SK-N-SH (cell line): ENCODE data around the gene SMG7. TPM values are rescaled to one million over a fixed set of nuclear protein-coding genes. Genes with fewer than 3 reads are reported as not detected.

Experiments
- CTCF ChIA-PET: fragments of 300-600, 350-600 bp; formaldehyde crosslinking; extraction: SDS; loops from one replicate; lab custom pipeline; 2021; lab: Yijun Ruan, JAX
- POLR2A ChIA-PET: fragments of 350-600 bp; sonication (Branson Sonifier 250); formaldehyde crosslinking; extraction: SDS; loops from one replicate; lab custom pipeline; 2020; ENCODE audit warnings: antibody characterized with exemption, inconsistent platforms; lab: Yijun Ruan, JAX
- DNase-seq: peaks from one replicate; pipeline ENCODE4 v3.0.0; 2012
- H2AFZ ChIP-seq: fragments of 200-600 bp; sonication (generic); 2 replicates; pipeline ENCODE4 v1.8.1; 2016; ENCODE audit warnings: antibody characterized with exemption, mild to moderate bottlenecking, low read depth
- H3F3A ChIP-seq: fragments of 200-600 bp; sonication (generic); replicated peaks from 2 replicates; pipeline ENCODE3; 2016; ENCODE audit warnings: antibody characterized with exemption, mild to moderate bottlenecking; ENCODE audit not compliant: insufficient read depth
- H3K27ac ChIP-seq, 2 experiments: fragments of 200-500 bp in 1 of 2; fragments of 200-600 bp in 1 of 2; sonication (Bioruptor generic) in 1 of 2; sonication (generic), shearing (Covaris generic) in 1 of 2; 2 replicates each; pipeline versions ENCODE4 v1.5.1 to v1.6.1; 2014 to 2016; ENCODE audit warnings: low read depth in 2 of 2, inconsistent platforms in 1 of 2, low read length in 1 of 2, mild to moderate bottlenecking in 1 of 2, mixed read lengths in 1 of 2
- H3K27me3 ChIP-seq: fragments of 200-600 bp; sonication (generic), shearing (Covaris generic); 2 replicates; pipeline ENCODE4 v1.6.1; 2016; ENCODE audit warnings: mixed run types; ENCODE audit not compliant: insufficient read depth
- H3K36me3 ChIP-seq, 2 experiments: fragments of 200-500 bp in 1 of 2; fragments of 200-600 bp in 1 of 2; sonication (Bioruptor generic) in 1 of 2; sonication (generic) in 1 of 2; replicated peaks in 1 of 2; 2 replicates each; pipeline versions ENCODE3 to v1.5.1; 2014 to 2016; ENCODE audit warnings: low read length in 1 of 2, mild to moderate bottlenecking in 1 of 2; ENCODE audit not compliant: insufficient read depth in 2 of 2, control insufficient read depth in 1 of 2
- H3K4me1 ChIP-seq, 2 experiments: fragments of 200-500 bp in 1 of 2; fragments of 200-600 bp in 1 of 2; sonication (Bioruptor generic) in 1 of 2; sonication (generic), shearing (Covaris generic) in 1 of 2; 2 replicates each; pipeline versions ENCODE4 v1.5.1 to v1.6.1; 2014 to 2016; ENCODE audit warnings: low read depth in 1 of 2, low read length in 1 of 2, mixed run types in 1 of 2; ENCODE audit not compliant: insufficient read depth in 2 of 2, control insufficient read depth in 1 of 2
- H3K4me2 ChIP-seq: fragments of 200-600 bp; sonication (generic), shearing (Covaris generic); 2 replicates; pipeline ENCODE4 v1.6.1; 2017; ENCODE audit warnings: mixed run types
- H3K4me3 ChIP-seq, 2 experiments: fragments of 200-500 bp in 1 of 2; fragments of 200-600 bp in 1 of 2; sonication (Bioruptor generic) in 1 of 2; sonication (generic), shearing (Covaris generic) in 1 of 2; 2 replicates each; pipeline versions ENCODE4 v1.5.1 to v1.8.1; 2014 to 2016; ENCODE audit warnings: low read depth in 2 of 2, inconsistent platforms in 1 of 2, low read length in 1 of 2, mild to moderate bottlenecking in 1 of 2, mixed read lengths in 1 of 2, moderate library complexity in 1 of 2
- H3K79me2 ChIP-seq: fragments of 200-600 bp; sonication (generic); 2 replicates; pipeline ENCODE4 v1.8.1; 2017; ENCODE audit warnings: mild to moderate bottlenecking; ENCODE audit not compliant: insufficient read depth
- H3K9ac ChIP-seq: fragments of 200-600 bp; sonication (generic); 2 replicates; pipeline ENCODE4 v1.6.1; 2017; ENCODE audit warnings: mixed run types
- H3K9me2 ChIP-seq: fragments of 200-600 bp; sonication (generic); 2 replicates; pipeline ENCODE4 v1.6.1; 2017; ENCODE audit warnings: mixed run types
- H3K9me3 ChIP-seq: fragments of 200-600 bp; sonication (generic); 2 replicates; pipeline ENCODE4 v1.6.1; 2017; ENCODE audit warnings: mixed run types, mild to moderate bottlenecking, moderate library complexity
- H4K20me1 ChIP-seq: fragments of 200-600 bp; sonication (generic); 2 replicates; pipeline ENCODE4 v1.6.1; 2017; ENCODE audit warnings: mild to moderate bottlenecking, mixed run types; ENCODE audit not compliant: insufficient read depth
- CHD2 ChIP-seq: fragments of 150-350 bp; IDR thresholded peaks from 2 replicates; pipeline ENCODE4 v1.6.1; 2018; ENCODE audit warnings: low read length; ENCODE audit not compliant: partially characterized antibody
- CTCF ChIP-seq: fragments of 200-600 bp; sonication (generic); IDR thresholded peaks from 2 replicates; pipeline ENCODE4 v1.6.1; 2017; ENCODE audit warnings: antibody characterized with exemption, mild to moderate bottlenecking, moderate library complexity
- ELF1 ChIP-seq: IDR thresholded peaks from 2 replicates; pipeline ENCODE4 v1.4.0; 2012
- EZH2phosphoT487 ChIP-seq: fragments of 200-600 bp; sonication (generic); IDR thresholded peaks from 2 replicates; pipeline ENCODE4 v1.6.1; 2017; ENCODE audit warnings: low read depth, mixed run types, mild to moderate bottlenecking, antibody characterized with exemption, moderate library complexity, borderline replicate concordance
- FOXJ3 ChIP-seq: sonication (generic); formaldehyde crosslinking; IDR thresholded peaks from 2 replicates; pipeline ENCODE4 v1.5.1; 2020; ENCODE audit warnings: mild to moderate bottlenecking, missing genetic modification reagents
- FOXM1 ChIP-seq: IDR thresholded peaks from 2 replicates; pipeline ENCODE4 v1.4.0; 2012; ENCODE audit warnings: low read depth, mild to moderate bottlenecking
- JUND ChIP-seq: IDR thresholded peaks from 2 replicates; pipeline ENCODE4 v1.4.0; 2012
- MAX ChIP-seq: IDR thresholded peaks from 2 replicates; pipeline ENCODE4 v1.4.0; 2012; ENCODE audit warnings: low read depth
- MEF2A ChIP-seq: IDR thresholded peaks from 2 replicates; pipeline ENCODE4 v1.4.0; 2012; ENCODE audit warnings: low read depth, borderline replicate concordance
- NFIC ChIP-seq: IDR thresholded peaks from 2 replicates; pipeline ENCODE4 v1.4.0; 2012; ENCODE audit warnings: borderline replicate concordance
- PBX3 ChIP-seq: IDR thresholded peaks from 2 replicates; pipeline ENCODE4; 2012
- RCOR1 ChIP-seq: fragments of 150-350 bp; IDR thresholded peaks from 2 replicates; pipeline ENCODE4 v1.6.1; 2017; ENCODE audit warnings: antibody characterized with exemption, low read length
- REST ChIP-seq: IDR thresholded peaks from 2 replicates; pipeline ENCODE4 v1.6.1; 2012; ENCODE audit warnings: mild to moderate bottlenecking, low read depth, low read length, moderate library complexity
- RFX5 ChIP-seq: IDR thresholded peaks from 2 replicates; pipeline ENCODE4 v1.6.1; 2012; ENCODE audit warnings: mild to moderate bottlenecking, improper control_type of control experiment, low read length
- SIN3A ChIP-seq: IDR thresholded peaks from 2 replicates; pipeline ENCODE4 v1.6.1; 2012; ENCODE audit warnings: low read depth, mild to moderate bottlenecking, low read length, moderate library complexity, borderline replicate concordance
- USF1 ChIP-seq: IDR thresholded peaks from 2 replicates; pipeline ENCODE4 v1.4.0; 2012; ENCODE audit warnings: low read depth, borderline replicate concordance
- USF2 ChIP-seq: fragments of 150-350 bp; IDR thresholded peaks from 2 replicates; pipeline ENCODE4 v1.6.1; 2017; ENCODE audit warnings: antibody characterized with exemption, low read length, low read depth, borderline replicate concordance
- ZBTB33 ChIP-seq: IDR thresholded peaks from 2 replicates; pipeline ENCODE4 v1.4.0; 2012; ENCODE audit warnings: low read depth, borderline replicate concordance
- WGBS: methylation state at CpG from one replicate; pipeline ENCODE4 v1.1.6; 2017; ENCODE audit warnings: low lambda C conversion rate; 5-methylcytosine and 5-hydroxymethylcytosine counted together
- polyA plus RNA-seq, 3 experiments: library from polyadenylated mRNA; depleted of rRNA; stranded (reverse); fragments of >200 nt; gene quantifications; 2 replicates each; pipeline ENCODE4 v1.2.3, GENCODE V29; 2012

SMG7 gene
- polyA plus RNA-seq, 1 of the 3 experiments (the other 2 are of a cell fraction) = 19.8 TPM

GRCh38 chr1:183586455-183586854, 114.2 kb downstream of the SMG7 start:
- Histone ChIP-seq H3K4me1 (no peaks in the 10 kb centered on the region), H4K20me1 (no peaks in the 10 kb centered on the region), H3K9ac (no peak overlapping the region), H3F3A (no peaks in the 10 kb centered on the region), H3K9me3 (no peaks in the 10 kb centered on the region), H3K9me2 (no peaks in the 10 kb centered on the region), H2AFZ (no peak overlapping the region), H3K4me3 (no peak overlapping the region), H3K27me3 (no peaks in the 10 kb centered on the region), H3K79me2 (no peaks in the 10 kb centered on the region), H3K36me3 (no peaks in the 10 kb centered on the region), H3K27ac (no peak overlapping the region), H3K4me2 (no peak overlapping the region)
- no peak for DNase-seq
- POLR2A ChIA-PET = no interaction called here
- 86% methylated on average over 1 of the region's 1 CpG for WGBS
- CTCF ChIA-PET = interaction anchor here (1.8 kb wide), 1 partner anchor 113 kb away, joined by 3 read pairs; no protein-coding TSS in a partner anchor
- no peak for TF ChIP-seq RCOR1
- no peak for TF ChIP-seq NFIC
- TF ChIP-seq SIN3A = no peak
- TF ChIP-seq CHD2 = no peak
- TF ChIP-seq RFX5 = no peak
- no peak for TF ChIP-seq ZBTB33
- TF ChIP-seq USF2 = no peak
- TF ChIP-seq JUND = no peak
- no peak for TF ChIP-seq PBX3
- TF ChIP-seq FOXM1 = no peak
- no peak for TF ChIP-seq MAX
- TF ChIP-seq REST = no peak
- no peak for TF ChIP-seq EZH2phosphoT487
- no peak for TF ChIP-seq FOXJ3 (CRISPR knock-in tag)
- TF ChIP-seq ELF1 = no peak
- no peak for TF ChIP-seq MEF2A
- TF ChIP-seq USF1 = no peak
- no peak for TF ChIP-seq CTCF
